IPS DF 19.7 (cell line): ENCODE measurements around the gene GAPDH.
"Not testable (repeated sequence)": the region's sequence is repeated elsewhere in the genome, so short reads cannot be mapped to it uniquely, and the experiment has no call there.

Experiments
- DNase-seq: peaks from one replicate; pipeline ENCODE4 v3.0.0-alpha.2; 2013; ENCODE audit warnings: low read depth, low spot score

GAPDH gene

GRCh38 chr12:6546016-6546415, 11.7 kb downstream of the GAPDH start:
- DNase-seq, result no peak

DNA sequence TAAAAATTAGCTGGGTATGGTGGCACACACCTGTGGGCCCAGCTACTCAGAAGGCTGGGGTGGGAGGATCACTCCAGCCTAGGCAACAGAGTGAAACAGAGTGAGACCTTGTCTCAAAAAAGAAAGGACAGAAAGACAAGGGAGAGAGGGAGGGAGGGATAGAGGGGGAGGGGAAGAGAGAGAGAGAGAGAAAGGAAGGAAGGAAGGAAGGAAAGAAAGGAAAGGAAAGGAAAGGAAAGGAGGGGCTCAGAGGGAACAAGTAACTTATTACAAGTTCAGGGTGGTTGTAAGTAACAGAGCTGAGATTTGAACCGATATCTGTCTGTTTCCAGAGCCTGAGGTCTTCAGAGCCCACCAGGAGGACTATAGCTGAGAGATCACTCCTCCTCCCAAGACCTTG, 13.2 kb downstream of the GAPDH start:
- DNase-seq, result no peak

GRCh38 chr12:6547987-6548386, 13.7 kb downstream of the GAPDH start:
- DNase-seq, result no peak

DNA sequence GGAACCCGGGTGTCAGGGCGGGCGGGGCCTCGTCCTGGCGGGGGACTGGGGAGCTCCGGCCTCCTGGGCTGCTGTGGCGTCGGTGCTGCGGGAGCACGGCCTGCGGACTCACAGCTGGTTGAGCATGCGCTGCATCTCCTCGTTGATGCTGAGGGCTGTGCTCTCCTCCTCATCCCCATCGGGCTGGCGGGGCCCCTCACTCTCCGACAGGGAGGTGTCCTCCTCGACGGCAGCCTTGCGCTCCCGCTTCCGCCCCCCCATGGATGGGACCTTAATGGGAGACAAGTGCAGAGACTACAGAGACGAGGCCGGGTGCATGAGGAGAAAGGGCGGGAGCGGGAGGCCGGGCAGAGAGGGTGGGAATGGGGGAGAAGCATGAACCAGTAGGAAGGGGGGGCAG, 14.2 kb downstream of the GAPDH start:
- no peak for DNase-seq

DNA sequence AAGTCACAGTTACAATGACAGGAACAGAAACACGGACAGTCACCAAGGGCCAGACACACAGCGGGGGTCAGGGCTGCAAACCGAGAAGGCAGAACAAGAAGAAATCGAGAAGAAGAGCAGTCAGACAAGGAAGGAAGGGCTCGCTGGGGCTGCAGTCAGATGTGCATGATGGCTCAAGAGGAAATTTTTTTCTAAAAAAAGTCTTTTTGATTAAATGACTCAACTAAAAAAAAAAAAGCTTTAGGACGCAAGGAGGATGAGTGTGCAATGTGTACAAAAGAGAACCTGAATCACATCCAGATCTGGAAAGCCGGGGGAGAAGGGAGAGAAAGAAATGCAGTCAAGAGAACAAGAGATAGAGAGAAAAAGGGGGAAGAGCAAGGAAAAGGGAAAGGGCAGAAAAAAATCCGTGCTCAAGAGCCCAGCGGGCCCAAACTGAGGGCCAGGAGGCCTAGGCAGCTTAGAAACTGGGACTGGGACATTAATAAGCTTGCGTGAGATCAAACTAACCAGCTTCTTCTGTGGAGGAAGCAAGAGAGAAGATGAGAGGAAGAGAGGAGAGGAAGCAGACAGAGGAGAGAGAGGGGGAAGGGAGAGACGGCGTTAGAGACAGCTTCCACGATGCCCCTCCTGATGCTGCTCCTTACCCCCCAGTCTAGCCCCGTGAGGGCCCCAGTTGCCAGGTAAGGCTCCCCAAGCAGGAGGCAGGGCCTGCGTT, 14.8 kb downstream of the GAPDH start:
- DNase-seq, result no peak

DNA sequence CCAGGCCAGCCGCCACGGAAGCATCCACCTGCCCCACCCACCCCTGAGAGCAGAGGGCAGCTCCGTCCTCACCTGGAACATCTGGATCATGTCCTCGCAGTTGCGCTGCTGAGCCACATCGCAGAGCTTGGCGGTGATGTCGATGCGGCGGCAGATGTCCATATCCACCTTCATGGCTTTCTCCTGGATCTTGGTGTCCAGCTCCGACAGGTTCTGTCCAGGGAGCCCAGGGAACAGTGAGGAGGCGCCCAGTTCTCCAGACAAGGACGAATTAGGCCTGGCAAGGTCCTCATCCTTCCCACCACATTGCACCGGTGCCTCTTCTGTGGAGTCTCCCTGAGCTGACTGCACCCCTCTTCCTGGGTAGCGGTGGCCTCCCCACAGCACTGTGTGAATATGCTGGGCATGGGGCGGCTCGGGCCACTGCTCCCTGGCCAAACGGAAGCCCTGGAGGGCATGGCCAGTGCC, 15.4 kb downstream of the GAPDH start:
- no peak for DNase-seq

DNA sequence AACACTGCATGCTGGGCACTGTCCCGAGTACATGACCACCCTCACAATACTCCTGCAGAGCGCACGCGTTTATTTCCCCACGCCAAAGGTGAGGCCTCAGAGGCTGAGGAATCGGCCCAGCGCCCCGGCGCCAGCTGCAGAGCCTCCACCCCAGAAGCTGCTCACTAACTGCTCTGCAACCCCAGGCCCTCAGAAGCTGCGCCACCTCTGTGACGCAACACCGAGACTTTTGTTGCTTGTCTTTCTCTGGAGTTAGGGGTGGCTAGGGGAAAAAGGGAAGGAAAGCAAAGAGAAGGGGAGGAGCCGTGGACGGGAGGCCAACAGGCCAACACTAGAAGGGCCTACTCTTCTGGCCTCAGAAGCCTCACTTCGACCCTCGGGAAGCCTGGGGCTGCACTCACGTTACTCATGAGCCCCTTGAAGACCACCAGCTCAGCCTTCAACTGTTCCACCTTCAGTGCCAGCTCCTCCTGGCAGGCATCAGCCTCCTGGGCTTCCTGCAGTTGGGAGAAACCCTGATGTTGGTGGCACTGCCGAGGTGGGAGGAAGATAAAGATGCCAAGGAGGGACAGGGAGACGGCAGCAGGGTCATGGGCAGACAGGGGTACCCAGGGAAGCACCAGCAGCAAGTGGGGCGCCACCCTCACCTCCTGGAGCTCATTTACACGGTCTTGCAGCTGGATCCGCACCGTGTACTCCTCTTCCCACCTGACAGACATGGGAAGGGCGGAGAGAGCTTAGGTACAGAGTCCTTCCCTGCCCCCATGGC, 16.2 kb downstream of the GAPDH start:
- no peak for DNase-seq

- no peak for DNase-seq
Observed at GRCh38 chr12:6551063-6551461, 16.7 kb downstream of the GAPDH start.

DNA sequence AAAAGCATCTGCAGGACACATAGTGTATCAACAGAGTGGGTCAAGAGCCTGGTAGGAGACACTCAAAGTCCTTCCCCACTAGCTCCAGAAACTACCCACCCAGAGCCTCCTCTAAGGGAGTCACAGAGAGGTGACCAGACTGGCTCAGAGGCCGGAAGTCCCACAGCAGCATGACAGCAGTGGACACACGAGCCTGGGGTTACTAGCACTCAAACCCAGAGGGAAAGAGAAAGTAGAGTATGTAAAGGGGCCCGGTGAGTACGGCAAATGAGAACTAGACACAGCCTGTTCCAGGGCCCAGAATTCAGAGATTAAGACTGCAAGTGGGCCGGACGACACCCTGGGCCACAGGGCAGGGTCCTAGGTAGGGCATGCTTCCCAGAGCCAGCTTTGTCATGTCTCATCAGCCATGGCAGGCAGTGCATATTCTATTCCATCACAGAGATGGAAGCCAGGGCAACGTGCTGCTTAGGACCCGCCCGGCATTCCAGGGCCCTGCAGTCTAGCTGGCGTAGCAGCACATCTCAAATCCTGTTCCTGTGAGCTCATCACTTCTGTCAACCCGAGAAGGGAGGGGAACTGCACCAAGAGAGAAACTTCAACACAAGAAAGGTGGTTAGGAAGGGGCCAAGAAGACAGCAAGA, 17.3 kb downstream of the GAPDH start:
- DNase-seq, result no peak

DNA sequence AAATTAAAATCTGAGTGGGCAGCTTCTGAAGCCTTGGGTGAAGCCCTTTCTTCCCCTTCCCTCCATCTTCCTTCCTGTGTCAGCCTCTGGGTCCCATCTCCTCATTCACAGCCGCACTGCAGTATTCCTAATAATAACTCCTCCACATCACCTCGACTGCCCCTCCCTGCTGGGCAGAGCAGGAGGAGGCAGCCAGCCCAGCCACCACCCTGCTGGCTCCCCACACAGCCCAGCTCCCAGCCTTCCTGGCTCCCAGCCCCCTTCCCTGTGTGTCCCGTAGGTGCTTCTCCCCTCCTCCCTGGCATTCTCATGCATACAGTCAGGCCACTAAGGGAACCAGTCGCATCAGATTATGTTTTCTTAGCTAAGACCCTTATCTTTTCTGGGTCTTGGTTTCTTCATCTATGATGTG, 17.8 kb downstream of the GAPDH start:
- DNase-seq, result no peak

DNA sequence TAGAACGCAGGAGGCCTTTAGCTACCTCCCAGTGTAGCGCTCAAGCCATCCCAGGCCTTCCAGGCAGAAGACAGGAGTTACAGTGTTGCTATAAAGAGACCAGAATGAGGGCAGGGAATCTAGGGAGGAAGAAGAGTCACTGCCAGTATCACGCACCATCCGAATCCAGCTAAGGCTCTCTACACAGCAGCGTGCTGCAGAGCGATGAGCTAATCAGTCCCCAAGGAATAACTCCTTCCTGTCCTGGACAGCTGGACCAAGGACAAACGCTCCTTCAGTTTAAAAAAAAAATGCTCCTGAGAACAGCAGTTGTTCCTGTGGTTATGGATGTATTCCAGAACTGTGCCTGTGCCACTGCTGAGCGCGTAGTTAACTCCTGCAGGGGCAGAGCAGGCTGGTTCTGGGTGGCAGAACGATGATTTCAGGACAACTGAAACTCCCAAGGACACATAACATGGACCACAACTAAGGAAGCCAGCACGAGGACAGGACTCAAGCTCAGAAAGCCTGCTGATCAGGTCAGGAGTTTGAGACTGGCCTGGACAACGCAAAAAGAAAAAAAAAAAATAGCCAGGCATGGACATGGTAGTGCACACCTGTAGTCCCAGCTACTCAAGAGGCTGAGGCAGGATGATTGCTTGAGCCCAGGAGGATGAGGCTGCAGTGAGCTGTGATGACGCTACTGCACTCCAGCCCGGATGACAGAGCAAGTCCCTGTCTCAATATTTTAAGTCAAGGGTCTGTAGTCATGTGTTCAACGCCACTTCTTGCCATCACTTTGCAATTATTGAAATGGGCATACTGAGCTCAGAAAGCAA, 18.9 kb downstream of the GAPDH start:
- no peak for DNase-seq

- no peak for DNase-seq
Observed at GRCh38 chr12:6554168-6555017, 20.1 kb downstream of the GAPDH start.

DNA sequence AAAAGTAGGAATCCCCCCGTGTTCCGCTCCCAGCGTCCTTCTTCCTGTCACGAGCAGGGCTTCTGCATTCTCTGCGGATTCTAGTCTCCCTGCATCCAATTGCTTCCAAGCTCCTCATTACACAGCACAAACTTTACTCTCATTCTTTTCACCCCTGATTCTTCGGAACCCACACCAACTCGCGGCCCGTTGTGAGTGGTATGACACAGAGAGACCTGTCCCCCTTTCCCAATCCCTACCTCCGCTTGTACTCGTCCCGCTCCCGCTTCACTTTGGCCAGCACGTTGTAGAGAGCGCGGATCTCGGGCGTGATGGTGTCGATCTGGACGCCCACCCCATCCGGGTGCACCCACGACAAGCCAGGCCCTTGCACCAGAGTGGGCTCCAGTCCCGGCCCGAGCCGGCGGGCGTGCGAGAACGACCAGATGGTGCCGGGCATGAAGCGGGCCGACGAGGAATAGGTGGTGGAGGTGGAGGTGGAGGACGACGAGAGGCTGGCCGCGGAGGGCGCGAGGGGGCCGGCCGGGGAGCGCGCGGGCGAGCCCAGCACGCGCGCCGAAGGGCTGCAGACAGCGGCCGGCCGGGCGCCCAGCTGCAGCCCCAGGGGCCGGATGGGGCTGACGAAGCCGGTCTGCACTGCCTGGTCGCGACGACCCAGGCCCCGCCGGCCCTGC, 20.8 kb downstream of the GAPDH start:
- no peak for DNase-seq

DNA sequence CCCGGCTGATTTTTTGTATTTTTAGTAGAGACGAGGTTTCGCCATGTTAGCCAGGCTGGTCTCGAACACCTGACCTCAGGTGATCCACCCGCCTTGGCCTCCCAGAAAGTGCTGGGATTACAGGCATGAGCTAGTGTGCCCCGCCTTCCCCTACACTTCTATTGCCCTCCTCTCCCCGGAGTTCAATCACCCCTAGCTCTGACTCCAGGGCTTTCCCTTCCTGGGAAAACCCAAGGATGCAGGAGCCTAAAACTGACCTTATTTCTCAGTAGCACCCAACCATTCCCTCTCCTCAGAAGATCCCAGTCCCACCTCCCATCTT, 22.1 kb downstream of the GAPDH start:
- not testable (repeated sequence) for DNase-seq

DNA sequence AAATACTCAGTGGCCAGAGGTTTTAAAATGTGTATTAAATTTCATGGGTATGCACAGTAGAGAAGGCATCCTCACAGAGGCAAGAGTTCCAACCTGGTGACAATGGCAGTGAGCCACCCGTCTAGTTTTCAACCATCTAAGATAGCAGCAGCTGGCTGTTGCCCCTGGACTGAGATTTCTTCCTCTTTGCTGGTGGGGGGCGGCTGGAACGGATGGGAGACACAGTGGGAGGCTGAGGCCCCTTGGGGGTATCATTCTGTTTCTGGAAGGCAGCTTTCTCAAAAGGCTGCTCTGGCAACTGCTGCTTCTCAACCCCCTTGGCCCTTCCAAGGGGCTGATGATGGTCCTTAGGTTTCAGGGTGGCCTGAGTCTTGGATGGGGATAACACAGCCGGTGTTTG, 22.5 kb downstream of the GAPDH start:
- DNase-seq, result no peak

- not testable (repeated sequence) for DNase-seq
Observed at GRCh38 chr12:6558014-6558760, 23.9 kb downstream of the GAPDH start.

- DNase-seq, result no peak
Observed at GRCh38 chr12:6559500-6559899, 25.2 kb downstream of the GAPDH start.

- no peak for DNase-seq
Observed at GRCh38 chr12:6560501-6561205, 26.3 kb downstream of the GAPDH start.

DNA sequence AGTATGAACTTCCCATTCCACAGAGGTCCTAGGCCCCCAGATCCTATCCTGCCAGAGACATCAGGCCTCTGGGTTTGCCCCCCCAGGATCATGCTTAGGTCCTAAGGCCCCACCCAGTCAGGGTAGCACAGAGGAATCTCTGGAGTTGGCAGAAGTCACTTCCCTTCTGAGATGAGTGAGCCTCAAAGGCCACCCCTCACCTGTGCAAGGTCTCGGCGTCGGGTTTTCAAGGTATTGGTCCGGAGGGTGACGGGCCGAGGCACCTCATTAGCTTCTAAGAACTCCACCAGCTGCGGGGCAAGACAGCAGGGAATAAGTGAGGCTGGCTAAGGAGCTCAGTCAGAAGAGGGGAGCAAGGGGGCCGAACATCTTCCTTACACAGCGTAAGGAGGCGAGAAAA, 28.6 kb downstream of the GAPDH start:
- no peak for DNase-seq
